ENCODE measurements around the gene LRSAM1.
A peak's percentile ranks its signal among the peaks of the same experiment; 100 is the strongest.

Gene LRSAM1

DNA sequence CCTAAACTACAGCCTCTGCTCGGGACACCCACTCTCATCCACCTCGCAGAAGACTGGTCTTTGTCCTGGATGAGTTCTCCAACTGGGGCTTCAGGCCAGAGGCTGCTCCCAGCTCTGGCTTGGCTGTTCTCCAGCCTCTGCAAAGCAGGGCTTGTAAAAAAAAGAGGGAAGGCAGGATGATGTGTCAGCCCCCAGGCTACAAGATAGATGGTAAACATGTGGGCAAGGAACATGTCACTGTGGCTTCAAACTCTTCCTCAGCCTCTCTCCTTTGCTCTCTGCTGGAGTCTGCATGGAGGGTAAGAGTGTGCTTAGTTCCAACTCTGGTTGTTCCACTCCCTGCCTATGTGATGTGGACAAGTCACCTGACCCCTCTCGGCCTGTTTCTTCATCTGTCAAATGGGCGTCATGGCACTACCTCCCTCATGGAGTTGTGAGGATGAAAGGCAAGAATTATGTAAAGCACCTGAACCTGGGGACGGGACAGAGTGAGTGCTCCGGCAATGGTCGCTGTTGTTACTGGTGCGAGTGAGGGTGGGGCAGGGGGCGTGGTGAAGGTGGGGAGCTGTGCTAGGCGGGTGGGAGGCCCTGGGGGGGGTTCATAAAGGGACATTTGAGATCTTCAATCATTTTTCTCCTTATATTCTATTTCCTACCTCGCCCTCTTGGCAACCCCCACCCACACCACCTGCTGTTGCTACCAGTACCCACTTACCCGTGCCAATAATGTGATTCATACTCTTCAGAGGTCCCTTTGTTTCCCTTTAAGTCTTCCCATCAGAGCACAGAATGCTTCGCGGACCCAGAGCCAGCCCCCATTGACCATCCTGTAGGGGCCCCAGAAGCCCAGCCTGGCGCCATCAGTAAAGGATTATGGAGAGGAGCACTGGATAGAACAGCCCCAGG is 33.9 kb upstream of the LRSAM1 start:
- peak; percentile 36; the same call in 2 of the 3 replicates for ATAC-seq
- TF ChIP-seq, protein P1, sequence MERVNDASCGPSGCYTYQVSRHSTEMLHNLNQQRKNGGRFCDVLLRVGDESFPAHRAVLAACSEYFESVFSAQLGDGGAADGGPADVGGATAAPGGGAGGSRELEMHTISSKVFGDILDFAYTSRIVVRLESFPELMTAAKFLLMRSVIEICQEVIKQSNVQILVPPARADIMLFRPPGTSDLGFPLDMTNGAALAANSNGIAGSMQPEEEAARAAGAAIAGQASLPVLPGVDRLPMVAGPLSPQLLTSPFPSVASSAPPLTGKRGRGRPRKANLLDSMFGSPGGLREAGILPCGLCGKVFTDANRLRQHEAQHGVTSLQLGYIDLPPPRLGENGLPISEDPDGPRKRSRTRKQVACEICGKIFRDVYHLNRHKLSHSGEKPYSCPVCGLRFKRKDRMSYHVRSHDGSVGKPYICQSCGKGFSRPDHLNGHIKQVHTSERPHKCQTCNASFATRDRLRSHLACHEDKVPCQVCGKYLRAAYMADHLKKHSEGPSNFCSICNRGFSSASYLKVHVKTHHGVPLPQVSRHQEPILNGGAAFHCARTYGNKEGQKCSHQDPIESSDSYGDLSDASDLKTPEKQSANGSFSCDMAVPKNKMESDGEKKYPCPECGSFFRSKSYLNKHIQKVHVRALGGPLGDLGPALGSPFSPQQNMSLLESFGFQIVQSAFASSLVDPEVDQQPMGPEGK (CRISPR knock-in tag; IDR thresholded peaks at IDR 0.05; ENCODE audit: borderline replicate concordance) = no peak
- TF ChIP-seq BACH2 (CRISPR knock-in tag; IDR thresholded peaks at IDR 0.05; ENCODE audit: borderline replicate concordance) = no peak

DNA sequence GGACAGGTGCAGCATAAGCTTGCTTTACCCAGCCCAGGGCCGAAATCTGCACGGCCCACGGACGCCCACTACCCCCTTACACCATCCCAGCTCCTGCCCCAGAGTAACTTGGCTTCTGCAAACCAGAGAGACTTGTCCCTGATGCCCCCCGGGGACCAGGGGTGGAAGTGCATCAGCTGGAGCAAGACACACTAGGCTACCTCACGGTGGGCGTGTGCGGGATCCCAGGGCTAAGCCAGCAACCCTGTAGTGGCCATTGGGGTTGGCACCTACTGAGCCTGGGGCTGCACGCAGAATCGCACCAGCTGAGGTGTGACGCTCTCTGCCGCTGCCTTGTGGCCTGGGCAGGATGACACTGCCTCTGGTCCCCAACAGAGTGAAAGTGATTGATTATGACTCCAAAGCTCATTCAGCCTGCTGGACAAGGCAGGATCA is 33.3 kb upstream of the LRSAM1 start:
- peak; percentile 34; the same call in 2 of the 3 replicates for ATAC-seq
- no peak for TF ChIP-seq ISL1 (CRISPR knock-in tag; IDR thresholded peaks at IDR 0.05)
- no peak for TF ChIP-seq ZC3H10 (CRISPR knock-in tag; IDR thresholded peaks at IDR 0.05)
- TF ChIP-seq OSR1 (CRISPR knock-in tag; IDR thresholded peaks at IDR 0.05) = no peak
- TF ChIP-seq TOX (CRISPR knock-in tag; IDR thresholded peaks at IDR 0.05; ENCODE audit: borderline replicate concordance) = no peak
- TF ChIP-seq, protein P2, sequence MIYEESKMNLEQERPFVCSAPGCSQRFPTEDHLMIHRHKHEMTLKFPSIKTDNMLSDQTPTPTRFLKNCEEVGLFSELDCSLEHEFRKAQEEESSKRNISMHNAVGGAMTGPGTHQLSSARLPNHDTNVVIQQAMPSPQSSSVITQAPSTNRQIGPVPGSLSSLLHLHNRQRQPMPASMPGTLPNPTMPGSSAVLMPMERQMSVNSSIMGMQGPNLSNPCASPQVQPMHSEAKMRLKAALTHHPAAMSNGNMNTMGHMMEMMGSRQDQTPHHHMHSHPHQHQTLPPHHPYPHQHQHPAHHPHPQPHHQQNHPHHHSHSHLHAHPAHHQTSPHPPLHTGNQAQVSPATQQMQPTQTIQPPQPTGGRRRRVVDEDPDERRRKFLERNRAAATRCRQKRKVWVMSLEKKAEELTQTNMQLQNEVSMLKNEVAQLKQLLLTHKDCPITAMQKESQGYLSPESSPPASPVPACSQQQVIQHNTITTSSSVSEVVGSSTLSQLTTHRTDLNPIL (CRISPR knock-in tag; IDR thresholded peaks at IDR 0.05; ENCODE audit: low read depth) = no peak
- TF ChIP-seq, protein P1 (CRISPR knock-in tag; IDR thresholded peaks at IDR 0.05; ENCODE audit: borderline replicate concordance) = no peak
- TF ChIP-seq GLIS3 (CRISPR knock-in tag; IDR thresholded peaks at IDR 0.05) = no peak
- TF ChIP-seq ZNF8 (CRISPR knock-in tag; IDR thresholded peaks at IDR 0.05) = no peak
- TF ChIP-seq, protein P3, sequence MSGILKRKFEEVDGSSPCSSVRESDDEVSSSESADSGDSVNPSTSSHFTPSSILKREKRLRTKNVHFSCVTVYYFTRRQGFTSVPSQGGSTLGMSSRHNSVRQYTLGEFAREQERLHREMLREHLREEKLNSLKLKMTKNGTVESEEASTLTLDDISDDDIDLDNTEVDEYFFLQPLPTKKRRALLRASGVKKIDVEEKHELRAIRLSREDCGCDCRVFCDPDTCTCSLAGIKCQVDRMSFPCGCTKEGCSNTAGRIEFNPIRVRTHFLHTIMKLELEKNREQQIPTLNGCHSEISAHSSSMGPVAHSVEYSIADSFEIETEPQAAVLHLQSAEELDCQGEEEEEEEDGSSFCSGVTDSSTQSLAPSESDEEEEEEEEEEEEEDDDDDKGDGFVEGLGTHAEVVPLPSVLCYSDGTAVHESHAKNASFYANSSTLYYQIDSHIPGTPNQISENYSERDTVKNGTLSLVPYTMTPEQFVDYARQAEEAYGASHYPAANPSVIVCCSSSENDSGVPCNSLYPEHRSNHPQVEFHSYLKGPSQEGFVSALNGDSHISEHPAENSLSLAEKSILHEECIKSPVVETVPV (CRISPR knock-in tag; IDR thresholded peaks at IDR 0.05) = no peak
- no peak for TF ChIP-seq BACH2 (CRISPR knock-in tag; IDR thresholded peaks at IDR 0.05; ENCODE audit: borderline replicate concordance)

DNA sequence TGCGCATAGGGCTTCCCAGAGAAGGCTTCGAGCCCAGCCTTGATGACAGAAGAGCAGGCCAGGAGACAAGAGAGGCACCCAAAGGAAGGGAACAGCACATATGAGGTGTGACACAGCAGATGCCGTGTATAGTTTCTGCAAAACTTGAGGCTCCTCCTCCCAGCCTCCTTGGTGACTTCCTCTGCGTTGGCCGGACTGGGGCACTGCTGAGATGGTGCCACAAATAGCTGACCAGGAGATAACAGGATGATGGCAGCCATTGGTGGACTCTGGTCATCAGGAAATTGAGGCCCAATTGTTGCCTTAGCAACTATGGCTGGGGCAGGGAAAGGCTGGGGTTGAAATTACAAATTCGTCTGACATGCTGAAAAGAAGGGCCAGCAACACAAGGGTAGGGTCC is 32.0 kb upstream of the LRSAM1 start:
- TF ChIP-seq, protein P2 (CRISPR knock-in tag; IDR thresholded peaks at IDR 0.05; ENCODE audit: low read depth) = no peak
- TF ChIP-seq ZFP30 (CRISPR knock-in tag; IDR thresholded peaks at IDR 0.05) (no peak), ISL1 (CRISPR knock-in tag; IDR thresholded peaks at IDR 0.05) (no peak), ZFP3 (CRISPR knock-in tag; IDR thresholded peaks at IDR 0.05) (no peak)
- TF ChIP-seq, protein P4, sequence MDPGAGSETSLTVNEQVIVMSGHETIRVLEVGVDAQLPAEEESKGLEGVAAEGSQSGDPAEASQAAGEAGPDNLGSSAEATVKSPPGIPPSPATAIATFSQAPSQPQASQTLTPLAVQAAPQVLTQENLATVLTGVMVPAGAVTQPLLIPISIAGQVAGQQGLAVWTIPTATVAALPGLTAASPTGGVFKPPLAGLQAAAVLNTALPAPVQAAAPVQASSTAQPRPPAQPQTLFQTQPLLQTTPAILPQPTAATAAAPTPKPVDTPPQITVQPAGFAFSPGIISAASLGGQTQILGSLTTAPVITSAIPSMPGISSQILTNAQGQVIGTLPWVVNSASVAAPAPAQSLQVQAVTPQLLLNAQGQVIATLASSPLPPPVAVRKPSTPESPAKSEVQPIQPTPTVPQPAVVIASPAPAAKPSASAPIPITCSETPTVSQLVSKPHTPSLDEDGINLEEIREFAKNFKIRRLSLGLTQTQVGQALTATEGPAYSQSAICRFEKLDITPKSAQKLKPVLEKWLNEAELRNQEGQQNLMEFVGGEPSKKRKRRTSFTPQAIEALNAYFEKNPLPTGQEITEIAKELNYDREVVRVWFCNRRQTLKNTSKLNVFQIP (CRISPR knock-in tag; IDR thresholded peaks at IDR 0.05; ENCODE audit: borderline replicate concordance, low read depth) = no peak
- TF ChIP-seq, protein P5, sequence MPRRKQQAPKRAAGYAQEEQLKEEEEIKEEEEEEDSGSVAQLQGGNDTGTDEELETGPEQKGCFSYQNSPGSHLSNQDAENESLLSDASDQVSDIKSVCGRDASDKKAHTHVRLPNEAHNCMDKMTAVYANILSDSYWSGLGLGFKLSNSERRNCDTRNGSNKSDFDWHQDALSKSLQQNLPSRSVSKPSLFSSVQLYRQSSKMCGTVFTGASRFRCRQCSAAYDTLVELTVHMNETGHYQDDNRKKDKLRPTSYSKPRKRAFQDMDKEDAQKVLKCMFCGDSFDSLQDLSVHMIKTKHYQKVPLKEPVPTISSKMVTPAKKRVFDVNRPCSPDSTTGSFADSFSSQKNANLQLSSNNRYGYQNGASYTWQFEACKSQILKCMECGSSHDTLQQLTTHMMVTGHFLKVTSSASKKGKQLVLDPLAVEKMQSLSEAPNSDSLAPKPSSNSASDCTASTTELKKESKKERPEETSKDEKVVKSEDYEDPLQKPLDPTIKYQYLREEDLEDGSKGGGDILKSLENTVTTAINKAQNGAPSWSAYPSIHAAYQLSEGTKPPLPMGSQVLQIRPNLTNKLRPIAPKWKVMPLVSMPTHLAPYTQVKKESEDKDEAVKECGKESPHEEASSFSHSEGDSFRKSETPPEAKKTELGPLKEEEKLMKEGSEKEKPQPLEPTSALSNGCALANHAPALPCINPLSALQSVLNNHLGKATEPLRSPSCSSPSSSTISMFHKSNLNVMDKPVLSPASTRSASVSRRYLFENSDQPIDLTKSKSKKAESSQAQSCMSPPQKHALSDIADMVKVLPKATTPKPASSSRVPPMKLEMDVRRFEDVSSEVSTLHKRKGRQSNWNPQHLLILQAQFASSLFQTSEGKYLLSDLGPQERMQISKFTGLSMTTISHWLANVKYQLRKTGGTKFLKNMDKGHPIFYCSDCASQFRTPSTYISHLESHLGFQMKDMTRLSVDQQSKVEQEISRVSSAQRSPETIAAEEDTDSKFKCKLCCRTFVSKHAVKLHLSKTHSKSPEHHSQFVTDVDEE (CRISPR knock-in tag; IDR thresholded peaks at IDR 0.05) = no peak
- no peak for ATAC-seq

All from SK-N-SH treated with all-trans-retinoic acid at 6 μM for 48 hours (cell line).